Activated CD4-positive, alpha-beta T cell treated with anti-CD3 and anti-CD28 coated beads for 4 hours (primary cell): ENCODE measurements around the gene RXRA.

Source experiments
- DNase-seq, 2 donors: peaks; one replicate each; pipeline ENCODE4 v3.0.0-alpha.2; 2020

Gene RXRA

DNA sequence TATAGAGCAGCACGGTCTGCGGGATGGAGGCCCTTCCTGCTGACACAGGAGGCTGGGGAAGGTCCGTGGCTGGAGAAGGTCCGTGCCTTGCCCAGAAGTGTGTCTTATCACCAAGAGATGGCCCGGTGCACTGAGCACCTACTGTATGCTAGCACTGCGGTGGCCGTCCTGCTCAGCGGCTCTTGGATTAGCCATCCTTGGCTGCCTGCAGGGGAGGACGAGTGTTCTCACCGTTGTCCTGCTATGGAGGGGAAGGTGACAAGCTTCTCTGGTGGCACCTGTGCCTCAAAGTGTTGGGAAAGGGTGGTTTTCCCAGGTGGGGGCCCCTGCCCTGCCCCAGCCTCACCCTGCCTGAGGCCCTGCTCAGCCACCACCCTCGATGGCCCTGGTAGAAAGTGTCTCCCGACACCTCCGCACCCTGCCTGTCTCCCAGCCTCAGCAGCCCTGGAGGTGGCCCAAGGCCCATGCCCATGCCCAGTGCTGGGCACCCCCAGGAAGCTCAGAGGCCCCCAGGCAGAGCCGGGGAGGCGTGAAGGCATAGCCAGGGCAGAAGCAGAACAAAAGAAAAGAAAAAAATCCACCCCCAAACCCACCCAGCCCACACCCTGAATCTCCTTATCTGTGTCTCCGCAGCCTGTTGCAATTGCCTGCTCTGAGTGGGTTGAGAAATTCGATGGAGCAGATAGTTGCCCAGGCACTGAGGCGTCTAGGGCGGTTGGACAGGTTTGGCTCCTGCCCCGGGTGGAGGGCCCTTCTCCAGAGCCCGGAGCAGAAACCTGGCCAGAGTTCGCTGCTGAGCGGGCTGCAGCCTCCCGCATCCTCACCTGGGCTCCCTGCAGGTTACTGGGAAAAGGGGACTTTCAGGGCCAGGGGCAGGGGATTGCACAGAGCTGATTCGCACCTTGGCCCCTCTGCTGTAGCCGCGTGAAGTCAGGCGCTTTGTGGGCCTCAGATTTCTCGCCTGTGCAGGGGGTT is 30.5 kb downstream of the RXRA start:
- DNase-seq, result no peak

DNA sequence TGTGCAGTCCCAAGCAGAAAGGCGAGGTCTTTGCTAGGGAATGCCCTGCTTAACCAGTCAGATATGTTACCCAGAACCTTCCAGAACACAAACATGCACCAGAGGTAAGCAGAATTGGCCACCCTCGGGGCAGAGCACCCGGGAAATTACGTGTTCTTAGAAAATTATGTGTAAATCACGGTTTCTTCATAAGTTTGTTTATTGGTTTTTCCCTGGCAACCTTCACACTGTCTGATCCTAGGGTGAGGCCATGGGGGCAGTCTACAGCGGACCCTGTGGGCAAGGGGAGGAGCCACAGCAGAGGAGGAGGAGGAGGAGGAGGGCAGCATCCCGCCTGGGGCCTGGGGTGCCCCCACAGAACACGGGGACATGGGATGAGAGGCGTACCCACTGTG is 31.4 kb downstream of the RXRA start:
- no peak for DNase-seq

DNA sequence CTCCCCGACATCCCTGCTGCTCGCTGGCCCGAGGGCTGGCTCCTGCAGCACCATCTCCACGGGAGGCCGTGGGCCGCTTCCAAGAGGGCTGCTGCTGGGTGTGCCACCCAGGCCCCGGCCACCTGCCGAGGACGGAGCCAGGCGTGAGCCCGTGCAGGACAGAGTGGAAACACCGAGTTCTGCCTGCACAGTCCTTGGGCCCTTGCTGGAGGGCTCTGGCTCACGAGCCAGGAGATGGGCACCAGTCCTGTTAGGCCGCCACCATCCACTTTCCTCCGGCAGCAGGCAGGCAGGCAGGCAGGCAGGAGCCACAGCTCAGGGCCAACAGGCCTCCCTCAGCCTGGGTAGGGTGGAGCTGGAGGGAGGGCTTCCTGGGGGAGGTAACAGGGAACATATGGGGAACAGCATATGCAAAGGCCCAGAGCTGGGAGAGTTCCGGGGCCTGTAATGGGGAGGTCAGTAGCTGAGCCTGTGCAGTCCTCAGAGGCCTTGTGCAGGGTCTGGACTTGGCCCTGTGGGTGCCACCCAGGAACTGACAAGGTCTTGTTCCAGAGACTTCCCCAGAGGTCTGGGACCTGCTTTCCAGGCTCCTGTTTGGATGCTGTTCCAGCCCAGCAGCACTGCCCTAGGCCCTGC is 31.9 kb downstream of the RXRA start:
- no peak for DNase-seq

GRCh38 chr9:134358662-134359319 is 32.5 kb downstream of the RXRA start:
- DNase-seq, result no peak

- DNase-seq, result no peak
Measured at GRCh38 chr9:134359493-134360179, 33.4 kb downstream of the RXRA start.

DNA sequence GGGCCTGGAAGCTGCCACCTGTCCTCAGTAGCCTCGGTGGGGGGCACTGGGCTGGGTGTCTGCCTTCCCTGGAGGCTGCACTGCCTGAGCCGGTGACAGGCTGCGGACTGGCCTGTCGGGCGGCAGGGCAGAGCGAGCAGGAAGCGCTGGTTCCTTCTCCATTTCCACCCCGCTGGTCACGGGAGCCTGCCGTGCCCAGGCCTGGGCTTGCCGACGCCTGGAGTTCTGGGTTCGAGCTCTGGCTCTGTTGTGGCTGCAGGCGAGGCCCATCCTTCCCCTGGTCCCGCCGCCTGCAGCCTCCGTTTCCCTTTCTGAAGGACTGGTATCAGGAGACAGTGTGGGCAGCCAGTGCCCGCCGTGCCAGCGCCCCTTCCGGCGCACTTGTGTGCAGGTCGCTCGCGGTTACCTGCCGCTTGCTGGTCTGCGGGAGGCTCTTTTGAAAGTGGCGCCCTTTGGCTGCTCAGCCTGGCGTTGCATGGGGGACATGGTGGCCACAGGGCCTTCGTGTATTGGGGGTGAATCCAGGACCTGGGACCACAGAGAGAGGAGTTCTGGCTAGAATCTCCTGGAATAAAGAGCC is 34.0 kb downstream of the RXRA start:
- DNase-seq, result no peak

- no peak for DNase-seq
Measured at GRCh38 chr9:134360897-134361296, 34.6 kb downstream of the RXRA start.

DNA sequence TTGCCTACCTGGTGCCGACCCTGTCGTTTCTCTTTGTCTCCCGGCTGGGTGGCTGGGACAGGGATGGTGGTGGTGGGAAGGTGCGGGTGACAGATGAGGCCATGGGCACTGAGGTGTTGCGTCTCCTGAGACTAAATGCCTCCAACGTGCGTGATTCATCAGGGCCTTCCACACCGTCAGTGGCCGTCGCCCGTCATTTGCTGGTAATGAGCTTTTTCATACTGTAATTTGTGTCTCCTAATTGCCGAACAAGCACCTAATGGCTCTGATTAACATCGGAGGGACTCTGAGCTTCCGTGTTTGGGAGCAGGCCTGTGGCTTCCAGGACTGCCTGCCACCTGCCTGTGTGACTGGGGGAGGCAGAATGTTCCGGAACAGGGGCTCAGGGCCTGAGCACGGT is 35.2 kb downstream of the RXRA start:
- no peak for DNase-seq

GRCh38 chr9:134361843-134362414 is 35.7 kb downstream of the RXRA start:
- DNase-seq, result no peak

DNA sequence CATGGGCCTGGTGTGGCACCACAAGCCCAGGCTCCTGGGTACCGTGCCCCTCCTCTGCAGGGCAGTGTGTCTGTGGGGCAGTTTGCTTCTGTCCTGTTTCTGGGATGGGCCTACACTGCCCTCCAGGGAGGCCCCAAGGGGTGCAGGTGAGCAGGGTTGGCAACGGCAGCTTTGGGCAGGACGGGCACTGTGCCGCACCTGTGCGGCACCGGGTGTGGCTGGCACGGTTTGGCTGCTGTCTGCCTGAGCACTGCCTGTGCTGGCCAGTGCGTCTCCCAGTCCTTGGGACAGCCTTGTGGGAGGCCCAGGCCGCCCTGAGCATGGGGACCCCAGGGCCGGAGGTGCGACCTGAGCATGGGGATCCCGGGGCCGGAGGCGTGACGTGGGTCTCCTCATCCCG is 37.2 kb downstream of the RXRA start:
- no peak for DNase-seq

DNA sequence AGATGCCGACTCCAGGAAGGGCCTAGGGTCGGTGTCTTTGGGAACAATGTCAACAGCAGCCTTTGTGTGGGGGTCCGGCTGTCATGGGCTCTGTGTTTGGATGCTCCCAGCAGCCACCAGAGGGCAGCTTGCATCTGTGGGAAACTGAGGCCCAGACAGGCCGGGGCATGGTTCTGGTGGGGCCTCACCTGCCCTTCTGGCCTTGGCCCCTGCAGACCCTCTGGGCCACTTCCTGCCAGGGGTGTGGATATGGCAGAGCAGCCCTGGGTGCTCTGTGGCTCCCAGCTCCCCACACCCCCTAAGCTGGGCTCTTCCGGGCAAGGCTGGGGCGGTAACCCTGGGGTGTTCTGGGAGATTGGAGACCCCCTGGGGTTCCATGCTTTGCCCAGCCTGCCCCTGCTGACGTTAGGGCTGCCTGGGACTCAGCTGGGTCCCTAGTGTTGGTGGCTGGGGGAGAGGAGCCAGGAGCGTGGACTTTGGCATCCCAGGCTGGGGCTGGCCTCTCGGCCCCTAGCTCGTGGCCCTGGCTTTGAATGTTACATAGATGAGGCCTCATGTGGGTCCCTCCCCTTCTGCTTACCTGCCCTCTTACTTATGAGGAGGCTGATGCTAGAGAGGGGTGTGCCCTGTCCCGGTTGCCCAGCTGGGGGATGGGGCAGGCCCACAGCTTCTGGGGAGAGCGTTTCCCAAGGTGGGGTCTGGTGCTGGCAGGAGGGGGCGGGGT is 38.3 kb downstream of the RXRA start:
- DNase-seq, result no peak

DNA sequence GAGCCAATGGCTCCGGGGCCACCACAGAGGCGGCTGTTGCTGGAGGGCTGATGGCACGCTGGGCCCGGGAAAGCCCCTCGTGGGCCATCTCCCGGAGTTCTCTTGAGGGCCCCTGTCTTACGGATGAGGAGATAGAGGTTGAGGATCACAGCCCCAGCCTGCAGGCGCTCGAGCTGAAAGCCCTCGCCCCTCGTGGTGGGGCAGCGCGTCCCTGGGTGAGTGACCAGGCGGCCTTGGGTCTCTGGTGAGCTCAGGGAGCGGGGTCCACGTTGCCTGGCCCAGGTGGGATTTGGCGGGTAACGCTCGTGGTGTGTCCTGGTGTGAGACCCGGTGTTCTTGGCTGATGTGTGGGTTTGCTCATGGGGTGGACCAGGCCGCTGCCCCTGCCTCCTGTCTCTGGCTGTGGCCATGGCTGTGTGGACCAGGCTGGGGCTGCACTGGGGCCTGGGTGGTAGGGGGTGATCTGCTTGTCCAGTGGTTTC is 38.9 kb downstream of the RXRA start:
- no peak for DNase-seq

- no peak for DNase-seq
Measured at GRCh38 chr9:134365791-134366222, 39.6 kb downstream of the RXRA start.

GRCh38 chr9:134366223-134367031 is 40.2 kb downstream of the RXRA start:
- no peak for DNase-seq

GRCh38 chr9:134367061-134367460 is 40.8 kb downstream of the RXRA start:
- DNase-seq, result no peak

DNA sequence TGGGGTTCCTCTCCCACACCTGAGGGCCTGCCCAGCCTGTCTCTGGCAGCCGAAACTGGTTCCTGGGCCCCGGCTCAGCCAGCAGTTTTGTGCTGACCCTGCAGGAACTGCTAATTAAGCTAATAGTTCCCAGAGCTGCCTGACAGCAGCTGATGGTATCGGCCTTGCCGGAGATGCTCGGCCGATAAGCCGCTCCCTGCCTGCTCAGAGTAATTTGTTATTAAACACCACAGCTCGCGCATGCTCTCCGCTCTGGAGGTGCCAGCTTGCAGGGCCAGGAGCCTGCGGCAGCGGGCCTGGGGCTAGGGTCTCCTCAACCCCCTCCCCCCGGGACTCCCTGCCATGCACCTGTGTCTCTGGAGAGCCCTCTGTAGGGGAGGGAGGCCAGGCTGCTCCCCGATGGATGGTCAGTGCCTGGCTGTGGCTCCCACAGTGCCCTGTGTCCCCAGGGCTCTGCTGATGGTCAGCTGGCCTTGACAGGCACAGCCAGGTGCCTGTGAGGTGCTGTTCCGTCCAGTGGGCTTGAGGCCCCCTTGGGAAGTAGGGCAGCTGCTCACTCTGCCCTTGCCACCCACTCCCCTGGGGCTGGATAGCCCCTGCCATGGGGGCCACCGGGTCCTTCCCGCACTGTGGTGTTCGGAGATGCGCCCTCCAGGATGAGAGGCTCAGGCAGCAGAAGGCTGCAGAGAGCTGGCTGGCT is 41.7 kb downstream of the RXRA start:
- DNase-seq, result no peak

DNA sequence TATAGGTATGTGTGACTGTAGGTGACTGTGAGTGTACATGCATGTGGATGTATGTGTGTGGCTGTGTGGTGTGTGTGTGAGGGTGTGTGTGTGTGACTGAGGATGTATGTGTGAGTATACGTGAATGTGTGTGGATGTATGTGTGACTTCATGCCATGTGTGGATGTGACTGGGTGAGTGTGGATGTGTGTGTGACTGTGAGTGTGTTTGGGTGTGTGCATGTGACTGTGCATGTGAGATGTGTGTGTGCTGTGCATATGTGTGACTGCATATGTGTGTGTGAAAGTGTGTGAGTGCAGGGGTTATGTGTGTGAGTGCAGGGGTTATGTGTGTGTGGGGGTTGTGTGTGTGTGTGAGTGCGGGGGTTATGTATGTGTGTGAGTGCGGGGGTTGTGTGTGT is 42.3 kb downstream of the RXRA start:
- DNase-seq, result no peak

DNA sequence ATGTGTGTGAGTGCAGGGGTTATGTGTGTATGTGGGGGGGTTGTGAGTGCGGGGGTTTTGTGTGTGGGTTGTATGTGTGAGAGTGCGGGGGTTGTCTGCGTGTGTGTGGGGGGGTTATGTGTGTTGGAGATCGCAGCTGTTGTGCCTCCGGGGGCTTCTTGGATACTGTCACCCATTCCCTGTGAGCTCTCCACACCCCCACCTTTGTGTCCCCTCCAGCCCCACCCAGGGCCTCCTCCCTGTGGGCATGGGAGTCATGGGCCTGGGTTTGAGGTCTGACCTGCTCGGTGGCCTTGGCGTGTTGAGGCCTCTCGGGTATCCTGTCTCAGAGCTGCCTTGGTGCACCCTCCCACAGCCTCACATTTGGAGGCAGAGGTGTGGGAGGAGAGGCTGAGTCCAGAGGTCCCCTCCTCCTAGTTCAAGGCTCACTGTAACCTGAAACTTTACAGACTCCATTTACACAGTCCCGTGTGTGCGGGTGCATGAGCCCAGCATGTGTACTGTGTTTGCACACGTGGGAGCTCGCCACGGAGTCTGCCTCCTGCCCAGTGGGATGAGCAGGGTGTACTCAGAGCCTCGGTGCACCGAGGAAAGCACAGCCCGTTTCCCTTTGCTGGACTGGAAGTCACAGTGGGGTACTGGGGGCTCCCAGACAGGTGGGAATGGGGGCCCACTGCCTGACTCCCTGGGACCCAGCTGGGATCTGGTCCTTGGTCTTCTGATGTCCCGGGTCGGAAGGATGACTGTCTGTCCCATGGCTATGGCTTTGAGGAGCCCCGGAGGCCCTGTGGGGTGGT is 43.4 kb downstream of the RXRA start:
- no peak for DNase-seq

GRCh38 chr9:134370213-134370492 is 43.9 kb downstream of the RXRA start:
- no peak for DNase-seq
